T-helper 2 cell treated with Interferon-gamma antibody and Interleukin-4, amounts not matched to agents 5 μg/mL and 100 μg/mL, for 36 hours (primary cell): ENCODE data around the gene SPARC.

Experiments
- DNase-seq: peaks from one replicate; pipeline ENCODE4 v3.0.0; 2021; ENCODE audit warnings: low spot score
- H3K27ac Mint-ChIP-seq: one replicate; pipeline ENCODE4 v1.8.0; 2021; ENCODE audit warnings: mild to moderate bottlenecking, mixed read lengths
- H3K27me3 Mint-ChIP-seq: one replicate; pipeline ENCODE4 v1.8.0; 2021; ENCODE audit warnings: low read depth, mixed read lengths
- H3K36me3 Mint-ChIP-seq: one replicate; pipeline ENCODE4 v1.8.0; 2021; ENCODE audit warnings: low read depth, mixed read lengths
- H3K4me1 Mint-ChIP-seq: one replicate; pipeline ENCODE4 v1.8.0; 2021; ENCODE audit warnings: low read depth, mixed read lengths
- H3K4me3 Mint-ChIP-seq: one replicate; pipeline ENCODE4 v1.8.0; 2022; ENCODE audit warnings: mild to moderate bottlenecking, moderate library complexity, mixed read lengths
- H3K9me3 Mint-ChIP-seq: one replicate; pipeline ENCODE4 v1.8.0; 2021; ENCODE audit warnings: mixed read lengths

SPARC gene

GRCh38 chr5:151647320-151647861 lies 39.3 kb downstream of the SPARC start:
- peaks cover 3% of the 10 kb centered on the region for H3K27me3 Mint-ChIP-seq
- no peak overlapping the region for H3K27ac Mint-ChIP-seq
- H3K36me3 Mint-ChIP-seq = no peaks in the 10 kb centered on the region
- no peak overlapping the region for H3K4me3 Mint-ChIP-seq
- H3K4me1 Mint-ChIP-seq = no peaks in the 10 kb centered on the region
- H3K9me3 Mint-ChIP-seq = no peaks in the 10 kb centered on the region
- DNase-seq = no peak

- Mint-ChIP-seq H3K9me3 (no peaks in the 10 kb centered on the region), H3K27ac (no peak overlapping the region), H3K27me3 (peaks cover 3% of the 10 kb centered on the region), H3K4me3 (no peak overlapping the region), H3K36me3 (no peaks in the 10 kb centered on the region), H3K4me1 (no peaks in the 10 kb centered on the region)
- no peak for DNase-seq
Observed at GRCh38 chr5:151646334-151646733, 40.4 kb downstream of the SPARC start.

DNA sequence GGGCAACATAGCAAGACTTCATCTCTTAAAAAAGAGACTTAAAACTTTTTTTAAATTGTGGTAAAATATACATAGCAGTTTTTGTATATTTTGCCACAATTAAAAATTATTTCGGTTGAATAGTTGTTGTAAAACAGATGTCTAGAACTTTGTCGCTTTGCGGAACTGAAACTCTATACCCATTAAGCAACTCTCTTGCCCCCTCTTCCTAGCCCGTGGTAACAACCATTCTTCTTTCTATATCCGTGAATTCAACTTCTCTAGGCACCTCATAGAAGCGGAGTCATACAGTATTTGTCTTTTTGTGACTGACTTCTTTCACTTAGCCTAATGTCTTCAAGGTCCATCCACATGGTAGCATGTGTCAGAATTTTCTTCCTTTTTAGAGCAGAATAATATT lies 43.3 kb downstream of the SPARC start:
- Mint-ChIP-seq H3K4me1 (peaks cover 2% of the 10 kb centered on the region), H3K36me3 (no peaks in the 10 kb centered on the region), H3K27ac (no peak overlapping the region), H3K4me3 (no peak overlapping the region), H3K9me3 (no peaks in the 10 kb centered on the region), H3K27me3 (peaks cover 6% of the 10 kb centered on the region)
- no peak for DNase-seq

DNA sequence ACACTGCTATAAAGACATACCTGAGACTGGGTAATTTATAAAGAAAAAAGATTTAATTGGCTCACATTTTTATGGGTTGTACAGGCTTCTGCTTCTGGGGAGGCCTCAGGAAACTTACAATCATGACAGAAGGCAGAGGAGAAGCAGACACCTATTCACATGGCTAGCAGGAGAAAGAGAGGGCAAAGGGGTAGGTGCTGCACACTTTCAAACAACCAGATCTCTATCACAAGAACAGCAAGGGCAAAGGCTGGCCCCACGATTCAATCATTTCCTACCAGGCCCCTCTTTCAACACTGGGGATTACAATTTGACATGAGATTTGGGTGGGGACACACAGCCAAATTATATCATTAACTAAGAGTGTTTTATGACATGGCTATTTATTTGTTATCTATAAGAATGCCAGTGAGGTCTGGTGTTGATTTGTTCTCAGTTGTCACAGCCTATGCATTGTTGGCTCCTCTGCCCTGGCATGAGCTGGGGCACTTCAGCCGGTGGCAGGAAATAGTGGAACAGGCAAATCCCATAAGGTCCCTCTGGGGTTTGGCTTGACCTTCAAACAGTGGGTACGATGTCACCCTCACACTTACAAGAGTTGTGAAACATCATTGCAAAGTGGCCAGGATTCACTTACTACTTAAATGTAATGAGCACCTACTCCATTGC lies 44.1 kb downstream of the SPARC start:
- H3K9me3 Mint-ChIP-seq = no peaks in the 10 kb centered on the region
- H3K27ac Mint-ChIP-seq = no peak overlapping the region
- peaks cover 6% of the 10 kb centered on the region for H3K27me3 Mint-ChIP-seq
- no peak overlapping the region for H3K4me3 Mint-ChIP-seq
- H3K36me3 Mint-ChIP-seq = no peaks in the 10 kb centered on the region
- DNase-seq = no peak
- H3K4me1 Mint-ChIP-seq = peaks cover 2% of the 10 kb centered on the region

GRCh38 chr5:151638619-151639018 lies 48.1 kb downstream of the SPARC start:
- DNase-seq = no peak
- H3K36me3 Mint-ChIP-seq = no peaks in the 10 kb centered on the region
- no peaks in the 10 kb centered on the region for H3K9me3 Mint-ChIP-seq
- peaks cover 6% of the 10 kb centered on the region for H3K27me3 Mint-ChIP-seq
- no peak overlapping the region for H3K4me3 Mint-ChIP-seq
- H3K4me1 Mint-ChIP-seq = peaks cover 2% of the 10 kb centered on the region
- H3K27ac Mint-ChIP-seq = no peak overlapping the region

GRCh38 chr5:151637676-151638075 lies 49.0 kb downstream of the SPARC start:
- H3K36me3 Mint-ChIP-seq = no peaks in the 10 kb centered on the region
- H3K27me3 Mint-ChIP-seq = peaks cover 6% of the 10 kb centered on the region
- no peak overlapping the region for H3K27ac Mint-ChIP-seq
- H3K4me1 Mint-ChIP-seq = peaks cover 2% of the 10 kb centered on the region
- no peak overlapping the region for H3K4me3 Mint-ChIP-seq
- H3K9me3 Mint-ChIP-seq = no peaks in the 10 kb centered on the region
- DNase-seq = no peak

GRCh38 chr5:151633892-151634291 lies 52.8 kb downstream of the SPARC start:
- Mint-ChIP-seq H3K4me1 (no peaks in the 10 kb centered on the region), H3K4me3 (no peak overlapping the region), H3K27ac (no peak overlapping the region), H3K9me3 (no peaks in the 10 kb centered on the region), H3K27me3 (peaks cover 5% of the 10 kb centered on the region), H3K36me3 (no peaks in the 10 kb centered on the region)
- DNase-seq = no peak

- Mint-ChIP-seq H3K27me3 (peaks cover 5% of the 10 kb centered on the region), H3K4me1 (no peaks in the 10 kb centered on the region), H3K36me3 (no peaks in the 10 kb centered on the region), H3K9me3 (no peaks in the 10 kb centered on the region), H3K4me3 (no peak overlapping the region), H3K27ac (no peak overlapping the region)
- no peak for DNase-seq
Observed at GRCh38 chr5:151632941-151633340, 53.8 kb downstream of the SPARC start.

- H3K36me3 Mint-ChIP-seq = no peaks in the 10 kb centered on the region
- no peak overlapping the region for H3K4me3 Mint-ChIP-seq
- no peak for DNase-seq
Observed at GRCh38 chr5:151632524-151632923, 54.2 kb downstream of the SPARC start.

DNA sequence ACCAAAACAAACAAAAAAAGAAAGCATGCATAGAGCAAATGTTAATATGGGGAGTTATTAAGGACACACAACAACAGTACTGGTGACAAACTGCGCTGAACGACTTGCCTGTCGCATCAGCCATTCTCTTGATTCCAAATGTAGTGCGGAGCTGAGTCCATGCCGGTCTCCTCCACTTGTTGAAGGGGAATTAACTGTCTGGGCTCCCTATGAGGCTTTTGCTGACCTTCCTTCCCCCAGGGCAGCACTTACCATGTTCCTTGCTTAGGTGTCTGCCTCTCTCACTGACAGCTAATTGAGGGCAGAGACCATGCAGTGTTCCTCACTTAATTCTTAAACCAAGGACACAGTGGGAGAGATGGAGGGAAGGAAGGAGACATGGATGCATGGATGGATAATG lies 54.8 kb downstream of the SPARC start:
- Mint-ChIP-seq H3K9me3 (no peaks in the 10 kb centered on the region), H3K4me1 (no peaks in the 10 kb centered on the region), H3K27me3 (peaks cover 5% of the 10 kb centered on the region), H3K27ac (no peak overlapping the region), H3K4me3 (no peak overlapping the region), H3K36me3 (no peaks in the 10 kb centered on the region)
- no peak for DNase-seq

More at GRCh38 chr5:151632524-151632923, 54.2 kb downstream of the SPARC start:
- Mint-ChIP-seq H3K27me3 (peaks cover 5% of the 10 kb centered on the region), H3K4me1 (no peaks in the 10 kb centered on the region), H3K9me3 (no peaks in the 10 kb centered on the region), H3K27ac (no peak overlapping the region)

GRCh38 chr5:151630088-151630487 lies 56.6 kb downstream of the SPARC start:
- H3K36me3 Mint-ChIP-seq = no peaks in the 10 kb centered on the region
- H3K4me1 Mint-ChIP-seq = no peaks in the 10 kb centered on the region

DNA sequence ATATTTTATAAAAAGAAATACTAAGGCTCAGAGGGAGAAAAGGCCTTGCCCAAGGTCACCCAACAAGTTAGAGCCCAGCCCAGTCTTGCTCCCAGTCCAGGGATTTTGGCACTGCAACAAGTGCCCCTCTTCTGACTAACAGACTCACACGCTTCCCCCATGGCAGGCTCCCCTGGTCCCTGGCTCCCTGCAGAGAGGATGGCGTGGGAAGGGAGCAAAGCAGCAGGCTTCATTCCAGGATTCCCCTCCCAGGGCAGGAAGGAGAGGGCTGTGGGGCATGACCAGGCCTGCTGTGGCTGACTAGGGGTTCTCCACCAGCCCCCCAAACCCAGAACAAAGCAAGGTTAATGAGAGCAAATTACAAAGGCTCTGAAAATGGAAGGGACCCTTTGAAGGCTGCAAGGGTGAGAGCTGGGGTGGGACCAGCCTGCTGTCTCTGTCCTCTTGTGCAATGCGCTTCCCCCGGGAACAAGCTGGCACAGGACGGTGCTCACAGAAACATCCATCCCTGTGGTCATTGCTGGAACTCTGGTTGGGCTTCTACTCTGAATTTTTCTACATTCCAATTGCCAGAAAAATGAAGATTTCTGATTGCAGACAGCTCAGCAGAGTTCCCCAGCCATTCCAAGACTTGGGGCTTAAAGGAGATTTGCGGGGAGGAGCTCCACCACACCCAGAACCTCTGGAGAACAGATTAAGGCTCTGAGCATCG lies 58.4 kb downstream of the SPARC start:
- Mint-ChIP-seq H3K4me1 (no peaks in the 10 kb centered on the region), H3K27me3 (peaks cover 2% of the 10 kb centered on the region), H3K9me3 (no peaks in the 10 kb centered on the region), H3K4me3 (no peak overlapping the region), H3K27ac (no peak overlapping the region), H3K36me3 (no peaks in the 10 kb centered on the region)
- no peak for DNase-seq

More at GRCh38 chr5:151630088-151630487, 56.6 kb downstream of the SPARC start:
- H3K4me3 Mint-ChIP-seq = no peak overlapping the region
- peaks cover 2% of the 10 kb centered on the region for H3K27me3 Mint-ChIP-seq
- H3K9me3 Mint-ChIP-seq = no peaks in the 10 kb centered on the region
- DNase-seq = no peak
- H3K27ac Mint-ChIP-seq = no peak overlapping the region

- Mint-ChIP-seq H3K4me1 (no peaks in the 10 kb centered on the region), H3K27ac (no peak overlapping the region), H3K4me3 (no peak overlapping the region), H3K36me3 (no peaks in the 10 kb centered on the region), H3K9me3 (no peaks in the 10 kb centered on the region), H3K27me3 (peaks cover 2% of the 10 kb centered on the region)
- no peak for DNase-seq
Observed at GRCh38 chr5:151627650-151628049, 59.1 kb downstream of the SPARC start.

DNA sequence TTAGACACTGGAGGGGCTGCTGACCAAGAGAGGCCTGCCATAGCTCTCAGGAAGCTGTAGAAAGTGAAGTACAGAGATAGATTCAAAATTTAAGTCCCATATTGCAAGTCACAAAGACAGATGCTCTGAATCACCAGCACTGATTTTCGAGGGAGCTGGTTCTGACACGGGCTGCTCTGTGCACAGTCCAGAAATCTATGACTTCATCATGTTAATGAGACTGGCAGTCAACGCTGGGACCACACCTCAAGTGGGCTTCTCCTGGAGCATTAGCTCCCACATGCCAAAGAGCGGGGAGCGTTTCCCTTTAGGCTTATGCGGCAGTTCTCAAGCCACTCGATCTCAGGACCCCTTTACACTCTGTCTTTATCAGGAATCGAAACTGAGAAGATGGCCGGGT lies 61.4 kb downstream of the SPARC start:
- Mint-ChIP-seq H3K4me1 (no peaks in the 10 kb centered on the region), H3K9me3 (no peaks in the 10 kb centered on the region), H3K4me3 (no peak overlapping the region), H3K36me3 (no peaks in the 10 kb centered on the region), H3K27me3 (peaks cover 2% of the 10 kb centered on the region), H3K27ac (no peak overlapping the region)
- DNase-seq = no peak
